Upper lobe of right lung (tissue), 1 donor: ENCODE measurements around the gene MBNL2. TPM values are rescaled to one million over a fixed set of nuclear protein-coding genes. Genes with fewer than 3 reads are reported as not detected.

Source experiments
- ATAC-seq: fragments of 200-7000 bp; cut with Tn5 transposase; one replicate; pipeline ENCODE4 v1.9.1; 2020; ENCODE audit warnings: mild to moderate bottlenecking, moderate library complexity
- DNase-seq: peaks from one replicate; pipeline ENCODE4 v3.0.0-alpha.2; 2020
- H3K27ac ChIP-seq: fragments of 200-600 bp; one replicate; pipeline ENCODE4 v1.8.0; 2022
- H3K27me3 ChIP-seq: fragments of 200-600 bp; one replicate; pipeline ENCODE4 v1.8.0; 2022; ENCODE audit warnings: mild to moderate bottlenecking
- H3K36me3 ChIP-seq: fragments of 200-600 bp; one replicate; pipeline ENCODE4 v1.8.0; 2022
- H3K4me1 ChIP-seq: fragments of 200-600 bp; one replicate; pipeline ENCODE4 v1.8.0; 2022
- H3K4me3 ChIP-seq: fragments of 200-600 bp; one replicate; pipeline ENCODE4 v1.8.0; 2022; ENCODE audit warnings: mild to moderate bottlenecking
- H3K9me3 ChIP-seq: fragments of 200-600 bp; one replicate; pipeline ENCODE4 v1.8.0; 2022
- intact Hi-C: fragments of 100-400 bp; cut with DNase I; formaldehyde crosslinking; loops from one replicate; pipeline ENCODE4 v1.11.0; 2022
- total RNA-seq: library from RNA; stranded (reverse); fragmentation: NEBNext Ultra II Directional; extraction: Animal tissue kit (Norgen Biotek cat#: 25700); gene quantifications from one replicate; pipeline ENCODE4 v1.2.1, GENCODE V29; 2021
- TF ChIP-seq, protein P1 (sequence below): fragments of 200-600 bp; IDR thresholded peaks from one replicate; pipeline ENCODE4 v1.8.0; 2022; ENCODE audit warnings: antibody characterized with exemption
- donor health status: DM: no; HTN: yes; CAD: no; lungs with severe emphysema.

The MBNL2 gene
- total RNA-seq, 1 donor from 2014 or later: 60.6 TPM

DNA sequence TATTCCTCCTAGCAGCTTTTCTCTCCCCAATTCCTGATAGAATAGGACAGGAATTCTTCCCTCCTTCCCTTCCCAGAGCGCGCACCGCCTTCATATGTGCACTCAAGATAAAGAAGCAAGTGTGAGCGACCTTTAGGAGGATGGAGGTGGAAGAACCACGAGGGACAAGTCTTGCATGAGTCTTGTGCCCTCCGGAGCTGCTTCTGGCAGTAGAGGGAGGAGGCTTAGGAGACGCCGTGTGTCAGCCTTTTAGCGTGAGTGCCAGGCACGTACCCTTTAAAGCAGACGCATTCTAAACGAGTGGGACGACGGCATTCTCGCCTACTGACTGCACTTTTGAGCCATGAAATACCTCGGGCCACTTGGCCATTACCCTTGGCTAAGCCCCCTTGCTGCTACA is 116.4 kb downstream of the MBNL2 start:
- Histone ChIP-seq H3K27me3 (no peaks in the 10 kb centered on the region), H3K4me3 (no peak overlapping the region), H3K9me3 (no peaks in the 10 kb centered on the region), H3K27ac (no peak overlapping the region), H3K4me1 (peaks cover 19% of the 10 kb centered on the region), H3K36me3 (peaks cover 22% of the 10 kb centered on the region)
- DNase-seq: no peak
- ATAC-seq: no peak
- TF ChIP-seq, protein P1, sequence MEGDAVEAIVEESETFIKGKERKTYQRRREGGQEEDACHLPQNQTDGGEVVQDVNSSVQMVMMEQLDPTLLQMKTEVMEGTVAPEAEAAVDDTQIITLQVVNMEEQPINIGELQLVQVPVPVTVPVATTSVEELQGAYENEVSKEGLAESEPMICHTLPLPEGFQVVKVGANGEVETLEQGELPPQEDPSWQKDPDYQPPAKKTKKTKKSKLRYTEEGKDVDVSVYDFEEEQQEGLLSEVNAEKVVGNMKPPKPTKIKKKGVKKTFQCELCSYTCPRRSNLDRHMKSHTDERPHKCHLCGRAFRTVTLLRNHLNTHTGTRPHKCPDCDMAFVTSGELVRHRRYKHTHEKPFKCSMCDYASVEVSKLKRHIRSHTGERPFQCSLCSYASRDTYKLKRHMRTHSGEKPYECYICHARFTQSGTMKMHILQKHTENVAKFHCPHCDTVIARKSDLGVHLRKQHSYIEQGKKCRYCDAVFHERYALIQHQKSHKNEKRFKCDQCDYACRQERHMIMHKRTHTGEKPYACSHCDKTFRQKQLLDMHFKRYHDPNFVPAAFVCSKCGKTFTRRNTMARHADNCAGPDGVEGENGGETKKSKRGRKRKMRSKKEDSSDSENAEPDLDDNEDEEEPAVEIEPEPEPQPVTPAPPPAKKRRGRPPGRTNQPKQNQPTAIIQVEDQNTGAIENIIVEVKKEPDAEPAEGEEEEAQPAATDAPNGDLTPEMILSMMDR: no peak
- intact Hi-C loops: no loop called here

DNA sequence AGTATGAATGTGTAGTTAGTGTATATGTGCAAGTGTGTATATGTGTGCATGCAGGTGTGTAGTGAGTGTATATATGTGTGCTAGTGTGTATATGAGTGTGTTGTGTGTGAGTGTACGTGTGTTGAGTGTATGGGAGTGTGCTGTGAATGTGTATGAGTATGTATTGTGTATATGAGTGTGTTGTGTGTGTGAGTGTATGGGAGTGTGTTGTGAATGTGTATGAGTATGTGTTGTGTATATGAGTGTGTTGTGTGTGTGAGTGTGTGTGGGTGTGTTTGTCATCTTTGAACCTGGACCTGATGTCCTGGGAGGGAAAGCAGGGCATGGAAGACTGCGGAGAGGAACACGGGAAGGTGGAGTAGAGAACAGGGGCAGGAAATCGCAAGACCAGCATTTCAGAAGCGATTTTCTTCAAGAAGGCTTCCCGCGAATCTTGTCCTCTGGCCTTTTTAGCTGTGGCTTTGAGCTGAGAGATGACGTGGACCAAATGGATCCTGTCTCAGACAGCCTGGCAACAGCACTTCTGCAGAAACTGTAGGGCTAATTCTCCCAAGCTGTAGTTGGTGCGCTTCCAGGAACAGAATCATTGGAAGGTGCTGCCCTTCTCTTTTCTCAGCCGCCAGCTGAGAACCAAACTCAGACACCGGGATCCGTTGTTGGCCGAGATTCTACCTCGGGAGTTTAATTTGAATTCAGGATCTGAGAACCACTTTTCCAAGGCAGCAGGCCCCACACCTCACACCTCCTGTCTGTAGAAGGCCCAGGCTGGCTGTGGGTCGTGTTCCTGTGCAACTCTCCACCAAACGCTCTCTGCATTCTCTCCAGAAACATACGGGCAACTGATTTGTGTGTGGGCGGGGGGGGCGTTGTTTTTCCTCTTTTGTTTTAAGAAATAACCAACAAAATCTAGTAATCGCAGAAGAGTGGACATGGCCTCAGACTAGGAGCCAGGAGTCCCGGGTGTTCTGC is 117.2 kb downstream of the MBNL2 start:
- H3K36me3 ChIP-seq: peaks cover 28% of the 10 kb centered on the region
- ATAC-seq (peak; percentile 57), DNase-seq (no peak)
- H3K27ac ChIP-seq: peak overlapping the region; percentile 19
- H3K4me1 ChIP-seq: peaks cover 19% of the 10 kb centered on the region
- intact Hi-C loops: no loop called here
- H3K9me3 ChIP-seq: no peaks in the 10 kb centered on the region
- H3K27me3 ChIP-seq: no peaks in the 10 kb centered on the region
- TF ChIP-seq, protein P1: no peak
- no peak overlapping the region for H3K4me3 ChIP-seq

DNA sequence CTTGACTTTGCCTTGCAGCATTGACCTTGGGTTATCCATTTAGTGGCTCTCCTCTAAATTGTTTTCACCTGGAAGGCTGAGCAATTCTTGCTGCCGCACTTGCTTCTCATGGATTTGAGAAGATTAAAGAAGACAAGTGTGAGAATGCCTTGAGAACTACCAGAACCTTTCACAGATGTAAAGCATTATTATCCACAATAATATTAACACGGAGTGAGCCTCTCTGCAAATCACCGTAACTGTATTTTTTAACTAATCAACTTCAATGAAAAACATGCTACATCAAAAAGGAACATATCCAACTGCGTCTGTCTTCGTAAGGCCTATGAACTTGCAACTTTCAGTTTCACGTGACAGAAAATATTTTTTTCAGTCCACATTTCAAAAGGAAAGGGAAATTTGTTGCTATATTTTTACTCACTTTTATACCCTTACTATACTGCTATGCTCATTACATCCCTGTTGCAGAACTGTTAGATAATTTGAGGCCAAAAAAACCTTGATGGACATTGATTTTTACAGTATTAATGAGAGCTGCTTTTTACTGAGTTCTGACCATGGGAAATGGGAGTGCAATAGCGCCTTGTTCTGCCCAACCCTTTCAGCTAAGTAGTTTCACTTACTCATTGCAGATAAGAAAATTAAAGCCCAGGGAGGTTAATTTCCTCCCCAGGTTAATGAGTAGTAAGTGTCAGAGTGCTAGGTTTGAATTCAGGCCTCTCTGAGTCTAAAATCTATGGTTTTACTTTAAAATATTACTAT is 118.0 kb downstream of the MBNL2 start:
- H3K27me3 ChIP-seq: no peaks in the 10 kb centered on the region
- H3K4me3 ChIP-seq: no peak overlapping the region
- TF ChIP-seq, protein P1: no peak
- ATAC-seq: no peak
- H3K4me1 ChIP-seq: peaks cover 20% of the 10 kb centered on the region
- peaks cover 30% of the 10 kb centered on the region for H3K36me3 ChIP-seq
- no peak for DNase-seq
- H3K27ac ChIP-seq: peak overlapping the region; percentile 19
- no peaks in the 10 kb centered on the region for H3K9me3 ChIP-seq
- intact Hi-C loops: loop anchor here (10.0 kb wide), 2 partner anchors 115 to 225 kb away; partner anchors contain the start of gene MBNL2

DNA sequence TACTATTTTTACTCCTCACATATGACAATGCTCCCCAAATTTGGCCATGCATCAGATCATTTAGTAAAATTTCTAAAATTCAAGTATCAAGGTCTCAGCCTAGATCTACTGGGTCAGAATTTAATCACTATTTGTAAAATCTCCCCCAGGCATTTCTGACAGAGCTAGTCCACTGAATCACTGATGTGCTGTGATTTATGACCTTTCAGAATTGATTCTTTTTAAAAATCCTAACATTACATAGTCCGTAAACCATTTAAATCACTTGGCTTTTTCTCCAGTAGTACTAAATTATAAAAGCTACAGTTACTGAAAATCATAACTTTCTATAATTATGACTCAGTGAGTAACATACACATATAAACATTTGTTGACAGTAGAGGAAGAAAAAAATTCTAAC is 119.0 kb downstream of the MBNL2 start:
- Histone ChIP-seq H3K27me3 (no peaks in the 10 kb centered on the region), H3K27ac (no peak overlapping the region), H3K36me3 (peaks cover 30% of the 10 kb centered on the region), H3K4me3 (no peak overlapping the region), H3K9me3 (no peaks in the 10 kb centered on the region), H3K4me1 (peaks cover 20% of the 10 kb centered on the region)
- intact Hi-C loops: loop anchor here (10.0 kb wide), 2 partner anchors 116 to 226 kb away; partner anchors contain the start of gene MBNL2
- ATAC-seq (no peak), DNase-seq (no peak)
- TF ChIP-seq, protein P1: no peak

DNA sequence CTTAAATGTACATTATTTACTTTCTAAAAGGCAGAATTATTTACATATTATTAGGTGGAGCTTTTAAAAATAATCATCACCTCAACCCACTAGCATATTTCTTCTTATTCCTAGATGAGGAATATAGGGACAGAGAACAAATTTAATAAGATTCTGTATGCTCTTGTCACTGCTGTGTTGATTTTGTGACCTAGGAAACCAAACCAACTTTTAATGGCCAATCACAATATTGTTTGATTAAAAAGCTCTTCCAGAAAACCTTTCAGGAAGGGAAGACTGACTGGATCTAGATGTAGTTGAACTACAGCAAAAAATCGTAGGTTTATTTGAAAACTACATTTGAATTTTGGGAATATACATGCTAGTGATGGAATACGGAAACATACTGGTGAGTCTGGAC is 120.0 kb downstream of the MBNL2 start:
- H3K27ac ChIP-seq: peak overlapping the region; percentile 13
- intact Hi-C loops: loop anchor here (10.0 kb wide), 2 partner anchors 117 to 227 kb away; partner anchors contain the start of gene MBNL2
- TF ChIP-seq, protein P1: no peak
- DNase-seq: no peak
- peaks cover 20% of the 10 kb centered on the region for H3K4me1 ChIP-seq
- no peak for ATAC-seq
- no peaks in the 10 kb centered on the region for H3K9me3 ChIP-seq
- peaks cover 30% of the 10 kb centered on the region for H3K36me3 ChIP-seq
- no peak overlapping the region for H3K4me3 ChIP-seq
- H3K27me3 ChIP-seq: no peaks in the 10 kb centered on the region
